ENCODE measurements around the gene ATXN7L3. TPM values are rescaled to one million over a fixed set of nuclear protein-coding genes. Genes with fewer than 3 reads are reported as not detected.

The ATXN7L3 gene
- total RNA-seq, 1 experiment from 2014 or later: 36.9 TPM

- ChIA-PET POLR2A (ENCODE audit: low non-redundant PET) (no interaction called here), CTCF (interaction anchor here (0.5 to 0.8 kb wide), 4 partner anchors 102 to 927 kb away, joined by 3 to 5 read pairs (median 4); no protein-coding TSS in a partner anchor)
- no peak overlapping the region for H3K27ac ChIP-seq (ENCODE audit: low read depth, low read length, poor library complexity, severe bottlenecking)
- no TSS peak for BruUV-seq (replicated peaks)
- no peaks in the 10 kb centered on the region for H3K27me3 ChIP-seq (replicated peaks; ENCODE audit: insufficient read depth, low read depth, low read length, poor library complexity)
- peaks cover 7% of the 10 kb centered on the region for H3K4me1 ChIP-seq (ENCODE audit: insufficient read depth, low read length, poor library complexity, severe bottlenecking)
- DNase-seq (ENCODE audit: low spot score): peak; percentile 69
- no peaks in the 10 kb centered on the region for H3K9me3 ChIP-seq (ENCODE audit: low read depth, low read length, poor library complexity, severe bottlenecking)
- TF ChIP-seq EZH2 (IDR thresholded peaks at IDR 0.05; ENCODE audit: borderline replicate concordance, low read depth, low read length, poor library complexity, severe bottlenecking) (no peak), CTCF (conservative IDR thresholded peaks at IDR 0.05; ENCODE audit: low read depth, low read length) (0 out of 2 replicates have a peak, but pooled peaks have one; percentile 13)
- no peaks in the 10 kb centered on the region for H3K36me3 ChIP-seq (ENCODE audit: insufficient read depth, low read length, poor library complexity, severe bottlenecking)
- peak overlapping the region; percentile 72 for H3K4me3 ChIP-seq (ENCODE audit: low read depth, low read length, poor library complexity, severe bottlenecking)
- intact Hi-C loops (cut with micrococcal nuclease; ENCODE audit: unreplicated experiment): loop anchor here (5.0 kb wide), 1 partner anchor 105 kb away; no protein-coding TSS in a partner anchor
These were observed 22.6 kb upstream of the ATXN7L3 start for GRCh38 chr17:44222112-44222869.

GRCh38 chr17:44221862-44222111, 22.1 kb upstream of the ATXN7L3 start:
- H3K27me3 ChIP-seq (replicated peaks; ENCODE audit: insufficient read depth, low read depth, low read length, poor library complexity): no peaks in the 10 kb centered on the region
- BruUV-seq (replicated peaks): no TSS peak
- H3K27ac ChIP-seq (ENCODE audit: low read depth, low read length, poor library complexity, severe bottlenecking): peak overlapping the region; percentile 70
- no peaks in the 10 kb centered on the region for H3K9me3 ChIP-seq (ENCODE audit: low read depth, low read length, poor library complexity, severe bottlenecking)
- ChIA-PET POLR2A (ENCODE audit: low non-redundant PET) (interaction anchor here (0.6 kb wide), 1 partner anchor 10 kb away, joined by 4 read pairs; no protein-coding TSS in a partner anchor), CTCF (interaction anchor here (0.5 to 0.8 kb wide), 4 partner anchors 101 to 928 kb away, joined by 3 to 5 read pairs (median 4); no protein-coding TSS in a partner anchor)
- DNase-seq (ENCODE audit: low spot score): no peak
- TF ChIP-seq EZH2 (IDR thresholded peaks at IDR 0.05; ENCODE audit: borderline replicate concordance, low read depth, low read length, poor library complexity, severe bottlenecking) (no peak), CTCF (conservative IDR thresholded peaks at IDR 0.05; ENCODE audit: low read depth, low read length) (no peak)
- peaks cover 9% of the 10 kb centered on the region for H3K4me1 ChIP-seq (ENCODE audit: insufficient read depth, low read length, poor library complexity, severe bottlenecking)
- H3K36me3 ChIP-seq (ENCODE audit: insufficient read depth, low read length, poor library complexity, severe bottlenecking): peaks cover 4% of the 10 kb centered on the region
- intact Hi-C loops (cut with micrococcal nuclease; ENCODE audit: unreplicated experiment): loop anchor here (5.0 kb wide), 1 partner anchor 106 kb away; no protein-coding TSS in a partner anchor
- peak overlapping the region; percentile 72 for H3K4me3 ChIP-seq (ENCODE audit: low read depth, low read length, poor library complexity, severe bottlenecking)

- BruUV-seq (replicated peaks): TSS peak; percentile 49
- POLR2A ChIA-PET (ENCODE audit: low non-redundant PET): interaction anchor here (0.6 kb wide), 1 partner anchor 11 kb away, joined by 4 read pairs; no protein-coding TSS in a partner anchor
- CTCF ChIA-PET: interaction anchor here (0.5 to 0.8 kb wide), 4 partner anchors 101 to 928 kb away, joined by 3 to 5 read pairs (median 4); no protein-coding TSS in a partner anchor
- Histone ChIP-seq H3K36me3 (ENCODE audit: insufficient read depth, low read length, poor library complexity, severe bottlenecking) (peaks cover 9% of the 10 kb centered on the region), H3K9me3 (ENCODE audit: low read depth, low read length, poor library complexity, severe bottlenecking) (no peaks in the 10 kb centered on the region), H3K27me3 (replicated peaks; ENCODE audit: insufficient read depth, low read depth, low read length, poor library complexity) (no peaks in the 10 kb centered on the region), H3K27ac (ENCODE audit: low read depth, low read length, poor library complexity, severe bottlenecking) (peak overlapping the region; percentile 70), H3K4me1 (ENCODE audit: insufficient read depth, low read length, poor library complexity, severe bottlenecking) (peaks cover 9% of the 10 kb centered on the region), H3K4me3 (ENCODE audit: low read depth, low read length, poor library complexity, severe bottlenecking) (peak overlapping the region; percentile 72)
- no peak for TF ChIP-seq EZH2 (IDR thresholded peaks at IDR 0.05; ENCODE audit: borderline replicate concordance, low read depth, low read length, poor library complexity, severe bottlenecking)
- DNase-seq (ENCODE audit: low spot score): peak; percentile 78
- intact Hi-C loops (cut with micrococcal nuclease; ENCODE audit: unreplicated experiment): loop anchor here (5.0 kb wide), 1 partner anchor 106 kb away; no protein-coding TSS in a partner anchor
These were observed 21.6 kb upstream of the ATXN7L3 start for GRCh38 chr17:44221084-44221861.
